NCI-H2107 (cell line): ENCODE data around the gene C1orf105.
"Not testable (repeated sequence)": the region's sequence is repeated elsewhere in the genome, so short reads cannot be mapped to it uniquely, and the experiment has no call there.

Experiments
- DNase-seq: peaks from one replicate; lab custom pipeline; 2025; lab: John Stamatoyannopoulos, UW

C1orf105 gene, protein sequence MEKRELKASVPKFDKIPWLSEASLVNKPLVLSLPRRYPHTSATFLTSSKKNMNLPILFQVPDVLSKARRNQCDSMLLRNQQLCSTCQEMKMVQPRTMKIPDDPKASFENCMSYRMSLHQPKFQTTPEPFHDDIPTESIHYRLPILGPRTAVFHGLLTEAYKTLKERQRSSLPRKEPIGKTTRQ

DNA sequence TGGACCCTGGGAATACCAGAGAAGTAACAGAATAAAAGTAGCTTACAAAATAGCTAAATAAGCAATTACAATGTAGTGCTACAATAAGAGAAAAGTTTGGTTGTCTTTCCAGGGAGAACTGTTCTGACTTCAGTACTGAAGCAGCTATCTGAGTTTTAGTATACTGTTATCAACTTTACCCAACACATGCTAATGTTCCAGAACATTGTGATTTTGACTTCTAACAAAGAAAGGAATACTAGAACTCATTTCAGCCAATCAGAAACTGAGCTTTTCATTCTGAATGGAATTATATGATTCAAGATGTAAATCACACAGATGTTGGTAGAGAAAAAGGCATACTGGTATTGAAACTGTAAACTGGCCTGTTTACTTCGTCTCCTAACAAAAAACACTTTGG, at the start of gene C1orf105:
TSS of gene C1orf105 (plus strand) at position 301 of the 400 bp plus-strand sequence. CDS start 201 bp downstream, outside the sequence.
- DNase-seq, result no peak

DNA sequence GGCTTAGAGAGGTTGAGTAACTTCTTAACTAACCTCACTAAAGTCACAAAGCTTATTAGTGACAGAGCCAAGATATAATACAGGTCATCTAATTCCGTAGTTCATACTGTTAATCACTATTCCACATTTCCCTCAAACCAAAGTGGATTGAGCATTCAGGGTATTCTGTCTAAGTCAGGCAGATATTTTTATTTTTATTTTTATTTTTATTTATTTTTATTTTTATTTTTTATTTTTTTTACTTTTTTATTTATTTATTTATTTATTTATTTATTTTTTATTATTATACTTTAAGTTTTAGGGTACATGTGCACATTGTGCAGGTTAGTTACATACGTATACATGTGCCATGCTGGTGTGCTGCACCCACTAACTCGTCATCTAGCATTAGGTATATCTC, 48.8 kb upstream of the C1orf105 start:
- not testable (repeated sequence) for DNase-seq

DNA sequence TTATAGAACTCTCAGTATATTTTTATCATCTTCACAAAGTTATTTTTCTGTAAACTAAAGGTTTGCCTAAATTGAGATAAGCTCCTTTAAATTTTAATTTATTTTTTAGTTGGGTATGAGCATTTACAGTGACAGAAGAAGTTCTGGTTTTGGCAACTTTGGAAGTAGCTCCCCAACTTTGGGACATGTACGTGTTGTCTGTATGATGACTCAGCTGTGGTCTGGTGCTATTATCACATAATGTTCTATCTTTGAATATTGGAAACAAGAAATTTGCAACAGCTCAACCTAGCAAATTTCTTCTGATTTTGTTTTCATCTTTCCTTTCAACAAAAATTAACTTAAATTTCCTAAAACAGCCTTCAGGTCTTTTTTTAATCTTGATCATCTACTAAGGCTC, 46.6 kb upstream of the C1orf105 start:
- no peak for DNase-seq

DNA sequence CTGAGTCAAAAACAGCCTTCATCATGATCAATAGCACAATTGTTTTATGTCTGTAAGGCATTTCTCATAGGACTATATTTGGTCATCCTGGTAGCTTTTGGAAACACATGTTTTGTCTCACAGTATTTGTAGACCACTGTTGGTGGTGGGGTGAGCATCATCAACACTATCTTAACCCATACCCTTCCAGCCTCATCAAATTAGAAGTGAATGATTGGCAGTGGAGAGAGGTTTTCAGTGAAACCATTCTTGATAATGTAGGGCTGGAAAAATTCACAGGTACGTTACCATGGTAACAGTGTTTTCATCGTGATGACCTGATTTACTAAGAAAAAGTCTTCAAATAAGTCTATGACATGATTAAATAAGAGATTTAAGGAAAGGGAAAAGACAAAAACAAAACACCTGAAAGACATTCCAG, 45.3 kb upstream of the C1orf105 start:
- DNase-seq, result no peak

DNA sequence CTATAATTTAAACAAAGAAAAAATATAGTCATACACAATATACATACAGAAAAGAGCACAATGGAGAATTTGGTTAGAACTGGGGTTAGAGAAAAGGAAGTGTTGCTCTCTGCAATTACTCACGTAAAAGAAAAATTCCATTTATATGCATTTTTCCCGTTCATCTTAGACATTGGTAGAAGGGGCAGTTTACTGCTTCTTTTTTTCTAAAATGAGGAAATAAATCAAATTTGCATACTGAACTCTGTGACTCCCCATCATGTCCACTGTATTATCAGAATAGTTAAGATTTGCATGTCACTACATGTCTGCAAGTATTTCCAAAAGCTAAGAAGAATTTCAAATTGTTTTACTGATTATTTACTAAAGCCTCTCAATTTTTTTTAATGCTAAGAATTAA, 44.1 kb upstream of the C1orf105 start:
- DNase-seq, result no peak

DNA sequence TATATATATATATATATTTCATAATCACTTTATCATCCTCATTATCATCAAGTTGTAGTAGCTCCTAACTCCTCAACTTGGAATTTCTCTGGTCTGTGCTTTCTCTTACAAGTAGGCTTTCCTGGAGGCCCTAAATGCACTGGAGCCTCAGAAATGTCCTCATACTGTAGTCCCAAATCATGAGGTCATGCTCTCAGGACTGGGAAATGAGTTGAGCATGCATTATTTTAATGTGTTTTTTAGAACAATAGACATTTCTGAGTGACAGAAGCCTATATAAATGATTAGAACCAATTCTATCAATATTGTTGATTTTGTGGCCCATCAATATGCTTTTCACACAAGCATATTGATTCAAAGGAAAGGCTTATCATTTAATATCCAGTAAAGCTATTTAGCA, 42.9 kb upstream of the C1orf105 start:
- no peak for DNase-seq

DNA sequence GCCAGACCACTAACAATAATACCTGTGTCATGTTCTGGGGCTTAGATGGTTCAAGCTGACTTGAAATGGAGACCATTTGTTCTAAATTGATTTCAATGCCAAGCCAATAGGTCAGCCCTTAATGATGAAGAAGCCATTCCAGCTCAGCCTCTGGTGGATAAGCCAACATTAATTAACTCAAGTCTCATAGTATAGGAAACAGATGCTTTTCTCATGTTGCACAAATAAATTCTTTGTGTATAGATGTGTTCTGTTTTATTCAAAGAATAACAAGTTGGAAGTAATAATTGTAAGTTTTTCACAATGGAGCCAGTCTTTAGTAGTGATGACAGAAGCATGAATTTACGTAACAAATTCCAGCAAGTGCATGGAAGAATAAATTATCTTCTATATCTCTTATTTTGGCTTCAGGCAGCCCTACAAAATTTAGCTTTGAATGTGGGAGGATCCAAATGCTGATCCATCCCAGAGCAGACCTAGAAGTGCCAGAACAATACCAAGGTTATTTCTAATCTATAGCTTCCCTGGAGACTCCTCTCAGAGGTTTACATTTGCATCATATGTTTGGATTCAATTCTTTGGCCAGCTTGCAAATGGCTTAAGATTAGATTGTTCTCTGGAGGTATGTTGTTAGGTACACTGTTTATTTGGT, 42.2 kb upstream of the C1orf105 start:
- no peak for DNase-seq

DNA sequence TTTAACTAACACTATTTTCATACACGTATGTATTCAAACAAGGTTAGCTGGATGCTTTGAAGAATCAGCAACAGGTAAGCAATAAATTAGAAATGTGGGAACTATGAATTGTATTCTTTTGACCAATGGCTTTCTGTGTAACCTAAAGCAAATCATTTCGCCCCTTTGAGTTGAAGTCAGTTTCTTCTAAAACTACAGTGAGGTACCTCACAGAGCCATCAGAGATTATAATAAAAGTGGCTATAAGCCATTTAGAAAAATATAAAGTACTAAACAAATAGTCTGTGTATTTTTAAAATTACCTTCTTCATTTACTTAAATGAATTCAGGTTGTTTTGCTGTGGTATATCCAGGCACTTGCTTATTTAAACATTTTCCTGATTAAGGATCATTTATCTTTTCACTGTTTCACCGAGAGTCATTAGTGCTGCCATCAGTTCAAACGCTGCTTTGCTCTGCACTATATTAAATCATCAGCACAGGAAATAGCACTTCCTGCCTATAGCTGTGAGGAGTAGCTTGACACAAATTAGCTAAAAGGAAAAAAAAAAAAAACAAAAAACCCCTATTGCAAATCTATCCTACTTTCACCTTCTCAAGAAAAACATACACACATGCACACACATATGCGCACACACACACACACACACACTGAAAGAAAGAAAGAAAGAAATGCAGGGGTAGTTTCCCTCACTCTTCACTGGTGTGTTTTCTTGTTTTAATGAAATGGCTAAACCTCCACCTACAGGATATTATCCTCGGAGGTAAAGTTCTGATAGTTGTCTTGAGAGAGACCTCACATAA, 39.8 kb upstream of the C1orf105 start:
- DNase-seq, result no peak

DNA sequence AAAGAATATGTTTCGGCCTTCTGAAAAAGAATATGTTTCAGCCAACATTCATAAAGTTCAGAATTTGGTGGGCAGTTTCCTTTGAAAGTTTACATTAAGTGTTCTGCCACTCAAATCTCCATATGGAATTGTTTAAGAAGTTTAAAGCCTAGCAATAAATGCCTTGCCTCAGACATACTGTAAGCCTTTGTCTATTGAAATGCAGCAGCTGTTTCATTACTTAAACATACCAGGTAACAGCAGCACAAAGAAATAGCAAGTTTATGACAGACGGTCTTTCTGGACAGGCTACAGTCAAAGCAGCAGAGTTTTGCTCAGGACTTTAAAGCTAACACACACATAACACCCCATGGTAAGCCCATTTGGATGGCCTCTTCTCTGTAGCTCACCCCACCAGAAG, 38.5 kb upstream of the C1orf105 start:
- no peak for DNase-seq

DNA sequence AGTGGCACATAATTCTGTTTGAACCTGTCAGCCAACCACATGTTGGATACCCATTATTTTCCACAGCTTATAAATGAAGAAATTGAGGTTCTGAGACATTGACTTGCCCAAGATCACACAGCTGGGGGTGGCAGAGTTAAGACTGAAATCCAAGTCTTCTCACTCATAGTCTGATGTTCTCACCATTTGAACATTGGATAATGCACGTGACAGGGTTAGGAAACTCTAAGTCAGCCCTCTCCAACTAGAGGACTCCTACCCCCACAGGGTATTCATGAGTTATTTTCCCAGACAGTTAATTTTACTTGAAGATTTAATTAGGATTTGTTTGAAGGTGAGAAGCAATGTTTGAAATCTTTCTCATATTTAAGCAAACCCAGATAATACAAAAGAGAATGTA, 38.1 kb upstream of the C1orf105 start:
- DNase-seq, result no peak

DNA sequence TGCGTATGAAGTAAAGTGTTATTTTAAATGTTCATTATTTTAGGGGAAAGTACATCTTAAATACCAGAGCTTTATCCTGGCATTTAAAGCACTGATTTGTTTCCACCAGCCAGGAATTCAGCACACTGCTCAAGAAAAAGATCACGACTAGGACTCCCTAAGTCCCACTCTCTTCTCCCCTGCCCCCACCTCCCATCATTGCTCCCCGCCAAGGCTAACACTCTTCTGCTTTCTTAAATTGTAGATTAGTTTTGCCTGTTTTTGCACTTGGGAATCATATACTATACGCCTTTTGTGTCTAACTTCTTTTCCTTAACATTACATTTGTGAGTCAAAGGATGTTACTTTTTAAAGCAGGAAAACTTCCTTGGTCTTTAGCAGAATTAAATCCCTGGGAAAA, 37.5 kb upstream of the C1orf105 start:
- DNase-seq, result no peak

DNA sequence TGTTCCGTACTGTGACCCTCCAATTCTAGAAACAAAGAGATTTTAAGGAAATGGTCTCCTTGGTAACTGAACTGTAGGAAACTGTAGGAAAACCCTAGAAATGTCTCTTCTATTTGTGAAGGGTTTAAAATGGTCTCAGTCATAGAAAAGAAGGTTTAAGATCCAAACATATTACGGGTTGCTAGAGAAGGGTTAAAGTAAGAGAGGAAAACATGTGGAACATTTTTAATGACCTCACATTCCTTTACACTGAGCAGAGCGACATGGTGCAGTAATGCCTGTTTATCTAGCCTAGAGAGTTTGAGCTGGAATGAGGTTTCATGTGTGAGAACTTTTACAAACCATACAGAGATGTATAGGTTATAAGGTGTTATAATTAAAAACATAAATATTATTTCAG, 36.9 kb upstream of the C1orf105 start:
- no peak for DNase-seq

DNA sequence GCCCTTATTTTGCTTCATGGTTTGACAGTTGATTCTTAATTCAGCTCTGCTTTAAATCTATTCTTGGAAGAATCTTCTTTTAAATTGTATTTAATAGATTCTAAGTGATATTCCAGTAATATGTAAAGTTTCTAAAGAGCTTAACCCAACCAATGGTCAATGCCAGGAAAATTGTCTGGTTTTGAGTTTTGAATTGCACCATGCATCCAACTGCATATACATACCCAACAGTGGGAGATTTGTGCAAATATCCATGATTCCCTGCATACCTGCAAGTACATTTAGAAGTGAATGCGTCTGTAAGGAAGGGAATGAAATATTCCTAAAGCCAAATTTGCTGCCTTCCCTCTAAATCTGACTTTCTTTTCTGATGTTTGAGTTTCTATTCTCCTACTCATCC, 35.8 kb upstream of the C1orf105 start:
- DNase-seq, result no peak

DNA sequence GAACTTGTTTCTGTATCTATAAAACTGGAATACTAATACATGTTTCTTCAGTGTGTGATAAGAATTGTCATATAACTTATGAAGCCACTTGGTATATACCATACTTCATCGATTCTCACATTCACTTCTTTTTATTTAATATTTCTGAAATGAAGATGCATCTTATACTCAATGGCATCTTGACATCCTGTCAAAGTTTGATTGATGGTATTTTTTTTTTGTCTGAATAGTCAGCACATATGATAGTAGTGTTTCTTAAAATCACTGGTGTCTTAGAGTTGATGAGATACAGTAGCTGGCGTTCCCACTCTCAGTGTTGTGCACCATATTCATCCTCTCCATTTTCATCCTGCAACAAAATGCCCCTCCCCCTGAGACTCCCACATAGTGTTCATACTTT, 34.4 kb upstream of the C1orf105 start:
- DNase-seq, result no peak

DNA sequence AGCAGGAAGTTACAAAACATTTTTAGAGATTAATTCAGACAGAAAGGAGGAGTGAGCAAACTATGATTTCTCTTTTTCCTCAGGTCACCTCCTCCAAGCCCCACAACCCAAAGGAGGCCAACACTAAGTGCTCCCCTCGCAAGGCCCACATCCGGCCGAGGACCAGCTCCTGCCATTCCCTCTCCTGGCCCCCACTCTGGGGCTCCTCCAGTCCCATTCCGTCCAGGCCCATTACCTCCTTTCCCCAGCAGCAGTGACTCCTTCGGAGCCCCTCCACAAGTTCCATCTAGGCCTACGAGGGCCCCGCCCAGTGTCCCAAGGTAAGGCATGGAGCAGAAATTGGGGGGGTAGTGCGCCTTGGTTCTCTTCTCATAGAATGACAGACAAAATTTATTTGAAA, 32.0 kb upstream of the C1orf105 start:
- no peak for DNase-seq

DNA sequence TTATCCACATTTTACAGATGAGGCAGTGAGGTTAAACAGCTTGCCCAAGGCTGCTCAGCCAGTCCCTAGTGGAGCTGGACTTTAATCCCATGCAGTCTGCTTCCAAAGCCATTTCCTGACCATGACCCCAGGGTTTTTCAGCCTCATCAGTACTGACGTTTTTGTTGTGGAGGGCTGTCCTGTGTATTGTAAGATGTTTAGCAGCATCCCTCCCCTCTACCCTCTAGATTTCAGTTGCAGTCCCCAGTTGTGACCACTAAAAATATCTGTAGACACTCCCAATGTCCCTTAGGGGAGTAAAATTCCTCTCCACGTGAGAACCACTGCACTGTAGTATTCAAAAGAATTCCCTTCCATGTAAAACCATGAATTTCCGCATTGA, 30.2 kb upstream of the C1orf105 start:
- no peak for DNase-seq

DNA sequence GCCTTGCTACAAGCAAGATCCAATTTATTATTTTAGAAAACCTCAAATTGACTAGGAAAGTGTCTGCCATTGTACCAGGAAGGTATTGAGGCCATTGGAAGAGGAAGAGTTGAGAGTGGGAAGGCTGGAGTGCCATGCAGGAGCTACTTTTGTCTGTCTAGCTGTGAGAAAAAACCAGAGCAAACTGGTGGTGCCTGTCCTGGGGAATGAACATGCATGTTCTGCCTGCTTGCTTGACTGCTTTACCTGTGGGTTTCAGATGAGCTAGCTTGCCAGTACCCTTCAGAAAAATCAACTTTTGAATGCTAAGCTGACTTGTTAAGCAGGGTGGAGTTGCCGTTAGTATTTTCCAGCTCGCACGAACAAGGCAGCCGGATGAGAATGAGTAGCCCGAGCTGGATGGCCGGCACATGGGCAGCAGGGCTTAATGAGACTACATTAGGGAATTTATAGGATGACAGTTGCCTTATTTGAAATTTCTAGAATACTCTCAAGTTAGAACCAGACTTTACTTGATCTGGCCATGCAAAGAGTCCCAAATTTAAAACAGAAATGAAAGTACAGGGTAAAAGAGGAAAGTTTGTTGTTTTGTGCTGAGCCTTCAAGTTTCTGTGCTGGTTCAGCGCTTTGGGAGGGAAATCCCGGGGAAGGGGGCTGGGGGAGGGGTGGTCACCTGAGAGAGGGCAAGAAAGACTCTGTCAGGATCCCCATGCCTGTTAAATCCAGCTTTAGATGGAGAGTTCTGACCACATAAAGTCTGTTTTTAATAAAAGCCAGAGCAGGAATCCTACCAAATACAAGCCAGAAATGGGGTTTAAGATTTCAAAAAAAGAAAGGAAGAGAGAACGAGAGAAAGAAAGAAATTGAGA, 29.6 kb upstream of the C1orf105 start:
- DNase-seq, result no peak

DNA sequence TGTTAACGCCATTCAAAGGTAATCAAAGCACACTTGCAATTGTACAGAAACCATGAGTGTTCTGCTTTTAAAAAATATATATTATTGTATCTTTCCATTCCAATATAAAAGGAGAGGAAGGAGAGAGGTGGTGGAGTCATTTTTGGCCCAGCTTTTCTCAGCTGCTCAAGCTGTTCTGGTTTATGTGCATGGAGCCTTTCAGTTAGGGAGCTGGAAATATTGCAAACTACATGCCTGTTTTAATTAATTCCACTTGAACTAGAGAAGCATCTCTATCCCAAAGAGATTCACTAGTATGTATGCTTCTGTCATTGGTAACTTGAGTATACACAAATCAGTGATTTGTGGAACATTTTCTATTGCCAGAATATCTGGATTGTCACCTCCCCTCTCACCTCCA, 28.5 kb upstream of the C1orf105 start:
- no peak for DNase-seq

DNA sequence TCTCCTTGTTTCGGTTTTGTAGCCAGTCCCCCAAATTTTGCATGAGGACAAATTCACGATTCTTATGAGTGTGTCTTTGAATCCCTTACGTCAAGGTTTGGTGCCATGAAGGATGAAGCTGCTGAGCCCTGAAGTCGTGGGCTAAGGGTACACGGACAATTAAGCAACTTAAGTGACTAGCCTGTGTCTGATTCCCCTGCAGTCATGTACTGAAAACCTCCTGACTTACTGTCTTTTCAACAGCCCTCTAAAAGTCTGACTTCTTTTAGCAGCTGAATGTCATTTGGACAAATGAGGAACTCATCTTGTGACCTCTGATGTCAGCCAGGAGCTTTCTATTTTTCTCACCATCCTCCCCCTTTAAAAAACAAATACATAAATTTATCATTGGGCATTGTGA, 27.1 kb upstream of the C1orf105 start:
- DNase-seq, result no peak

DNA sequence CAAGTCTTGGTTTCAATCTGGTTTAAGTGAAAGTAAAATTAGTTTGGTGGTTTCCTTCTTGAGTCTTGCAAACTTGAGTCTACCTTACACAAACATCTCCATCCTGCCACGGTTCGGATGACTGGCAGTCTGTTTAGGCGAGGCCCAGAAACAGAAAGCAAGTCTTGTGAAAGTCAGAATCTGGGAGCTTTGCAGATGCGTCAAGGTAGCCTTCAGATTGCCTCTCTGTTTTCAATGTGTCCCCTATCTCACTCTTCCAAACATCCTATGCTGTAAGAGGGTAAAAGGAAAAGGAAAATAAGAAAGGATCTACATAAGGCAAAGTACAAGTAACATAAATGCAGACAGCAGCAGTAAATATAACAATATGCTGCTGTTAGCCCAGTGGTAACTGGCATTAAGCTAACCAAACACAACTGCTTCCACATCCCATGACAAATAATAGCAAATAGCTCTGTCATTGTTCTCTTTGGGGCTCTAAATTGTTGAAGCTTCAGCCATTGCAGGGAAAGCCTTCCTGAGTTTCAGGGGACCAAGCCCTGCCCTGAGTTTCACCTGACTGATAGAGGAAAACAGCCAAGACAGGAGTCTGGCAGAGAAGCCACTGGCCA, 26.2 kb upstream of the C1orf105 start:
- no peak for DNase-seq

DNA sequence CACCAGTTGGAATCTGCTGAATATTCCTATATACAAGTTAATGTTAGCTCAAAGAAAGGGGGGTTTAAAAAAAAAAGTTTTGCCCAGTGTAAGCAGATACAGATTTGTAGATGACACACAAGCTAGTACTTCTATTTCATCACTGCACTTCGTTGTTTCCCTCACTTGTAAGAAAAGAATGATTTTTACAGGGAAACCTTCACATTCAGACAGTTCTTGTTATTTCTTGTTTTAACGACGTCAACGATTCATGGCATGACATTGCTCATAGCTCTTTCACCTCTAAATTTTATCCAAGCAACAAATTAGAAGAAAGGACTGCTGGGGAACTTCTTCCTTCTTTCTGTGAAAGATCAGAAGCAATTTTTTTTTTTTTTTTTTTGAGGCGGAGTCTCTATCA, 25.7 kb upstream of the C1orf105 start:
- DNase-seq, result no peak

DNA sequence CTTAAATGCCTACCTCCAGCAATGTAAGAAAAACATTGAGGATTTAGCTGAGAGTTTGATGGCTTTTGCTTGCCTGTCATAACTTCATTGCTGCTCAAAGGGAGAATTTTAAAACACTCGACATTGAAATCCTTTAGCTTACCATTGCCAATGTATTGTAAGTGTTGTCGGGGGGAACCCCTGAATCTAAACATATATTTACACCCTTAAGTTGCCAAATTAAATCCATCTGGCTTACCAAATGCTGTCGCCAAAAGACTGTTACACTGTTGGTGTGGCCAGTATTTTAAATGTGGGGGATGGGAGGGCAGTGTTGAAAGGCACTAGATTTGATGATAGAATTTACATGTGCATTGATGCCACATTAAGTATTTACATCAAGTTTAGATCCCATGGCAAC, 24.9 kb upstream of the C1orf105 start:
- DNase-seq, result no peak
